DMS53 (cell line): ENCODE measurements around the gene C15orf40.
"Not testable (repeated sequence)": the region's sequence is repeated elsewhere in the genome, so short reads cannot be mapped to it uniquely, and the experiment has no call there.

Source experiments
- DNase-seq: peaks from one replicate; lab custom pipeline; 2025; lab: John Stamatoyannopoulos, UW

The C15orf40 gene

DNA sequence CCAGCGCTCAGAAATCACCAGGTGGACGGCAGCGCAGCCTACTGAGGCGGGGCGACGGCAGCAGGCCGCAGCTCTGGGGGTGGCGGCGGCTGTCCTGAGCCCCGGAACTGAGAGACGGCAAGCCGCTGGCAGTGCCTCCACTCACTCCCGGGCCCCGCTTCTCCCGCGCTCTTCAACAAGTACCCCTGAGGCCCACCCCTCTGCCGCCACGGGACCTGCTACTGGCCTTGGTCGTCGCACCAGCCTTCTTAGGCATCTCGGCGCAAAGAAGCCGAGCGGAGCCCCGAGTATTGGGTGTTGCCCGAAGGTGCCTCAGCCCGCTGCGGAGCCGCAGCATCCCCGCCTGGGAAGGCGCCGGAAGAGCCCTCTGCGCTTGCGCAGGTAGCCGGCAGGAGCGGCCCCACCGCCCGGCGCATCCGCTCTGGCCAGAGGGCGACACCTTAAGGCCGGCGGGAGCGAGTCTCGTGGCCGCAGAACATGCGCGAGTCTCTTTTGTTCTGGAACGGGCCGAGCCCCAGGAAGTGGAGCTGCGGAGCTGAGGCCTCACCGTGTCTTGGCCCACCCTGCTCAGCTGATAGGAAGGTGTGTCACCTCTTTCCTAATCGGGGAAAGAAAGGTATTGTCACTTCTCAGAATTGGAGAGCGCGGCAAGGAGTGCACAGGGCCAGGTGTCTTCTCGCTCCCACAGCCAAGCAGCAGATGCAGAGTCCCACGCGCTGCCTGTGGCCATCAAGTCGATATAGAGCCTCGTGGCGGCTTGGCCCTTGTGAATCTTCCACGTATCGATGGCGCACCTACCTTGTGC lies at the start of gene C15orf40:
C15orf40 (minus strand) TSS at position 369 of the 805 bp plus-strand sequence; CDS start at position 337, 32 bp downstream.
- peak; percentile 96 for DNase-seq

DNA sequence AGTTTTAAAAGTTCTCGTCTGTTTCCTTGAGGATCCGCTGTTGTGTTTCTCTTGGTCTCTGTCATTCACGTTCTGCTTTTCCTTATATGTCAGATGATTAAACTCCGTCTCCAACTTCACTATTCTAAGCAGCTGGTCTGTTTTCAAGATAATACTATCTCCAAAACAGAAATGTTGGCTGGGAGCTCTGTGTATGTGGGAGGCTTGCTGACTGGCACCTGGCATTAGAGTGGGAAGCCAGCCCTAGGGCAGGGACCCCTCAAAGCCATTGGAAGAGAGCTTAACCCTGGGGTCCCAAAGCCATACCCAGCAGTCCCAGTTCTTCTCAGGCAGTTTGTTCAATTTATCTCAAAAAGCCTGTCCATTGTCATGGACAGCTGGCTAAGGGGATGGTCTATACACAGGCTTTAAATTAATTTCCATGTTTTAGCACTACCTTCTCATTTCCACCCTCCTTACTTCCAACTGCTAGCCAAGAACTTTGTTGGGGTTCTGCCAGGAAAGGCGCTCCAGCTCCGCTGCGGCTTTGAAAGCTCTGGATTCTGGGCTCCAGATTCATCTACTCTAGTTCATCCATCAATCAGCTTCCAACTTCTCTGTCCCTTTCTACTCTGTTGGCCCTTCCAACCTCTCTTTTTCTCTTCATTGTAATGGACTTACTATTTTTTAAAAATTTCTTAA lies 46.4 kb upstream of the C15orf40 start:
- no peak for DNase-seq

DNA sequence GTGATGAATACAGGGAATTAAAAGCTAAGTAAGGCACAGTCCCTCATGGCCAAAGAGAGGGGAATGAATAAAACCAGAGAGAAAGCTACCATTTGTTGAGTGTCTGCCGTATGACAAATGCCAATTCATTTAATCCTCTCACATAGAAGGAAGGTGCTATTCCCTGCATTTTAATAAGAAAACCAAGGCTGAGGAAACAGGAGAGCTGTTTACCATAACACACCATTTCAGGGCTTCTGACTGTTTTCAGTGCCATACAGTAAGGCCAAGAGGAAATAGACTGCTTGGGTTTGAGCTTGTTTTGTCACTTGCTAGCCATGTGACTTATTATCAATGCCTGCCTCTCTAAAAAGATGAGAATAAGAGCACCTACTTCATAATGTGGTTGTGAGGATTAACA lies 45.6 kb upstream of the C15orf40 start:
- no peak for DNase-seq

DNA sequence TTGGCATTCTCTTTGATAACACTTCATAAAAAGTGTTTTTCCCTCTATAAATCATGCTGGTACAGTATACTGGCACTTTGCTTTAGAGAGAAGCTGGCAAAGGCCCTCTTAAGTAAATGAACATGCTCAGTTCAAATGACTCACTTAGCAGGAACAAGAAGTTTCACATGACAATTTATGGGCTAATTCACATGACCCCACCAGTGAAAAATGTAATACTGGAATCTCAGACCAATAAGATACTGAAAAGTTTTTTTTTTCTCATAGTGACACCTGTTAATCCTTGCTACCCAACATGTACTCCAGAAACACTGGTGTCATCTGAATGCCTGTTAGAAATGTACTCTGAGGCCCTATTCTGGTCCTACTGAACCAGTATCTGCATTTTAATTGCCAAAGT lies 41.7 kb upstream of the C15orf40 start:
- no peak for DNase-seq

GRCh38 chr15:83046558-83047127 lies 35.2 kb upstream of the C15orf40 start:
- DNase-seq, result no peak

- no peak for DNase-seq
These were observed 32.7 kb upstream of the C15orf40 start for GRCh38 chr15:83044156-83044555.

DNA sequence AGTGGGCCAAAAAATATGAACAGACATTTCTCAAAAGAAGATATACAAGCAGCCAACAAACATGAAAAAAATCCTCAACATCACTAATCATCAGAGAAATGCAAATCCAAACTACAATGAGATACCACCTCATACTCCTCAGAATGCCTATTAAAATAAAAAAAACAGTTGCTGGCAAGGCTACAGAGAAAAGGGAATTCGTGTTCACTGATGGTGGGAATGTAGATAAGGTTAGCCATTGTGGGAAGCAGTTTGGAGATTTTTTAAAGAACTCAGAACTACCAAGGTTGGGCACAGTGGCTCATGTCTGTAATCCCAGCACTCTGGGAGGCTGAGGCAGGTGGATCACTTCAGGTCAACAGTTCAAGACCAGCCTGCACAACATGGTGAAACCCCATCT lies 27.8 kb upstream of the C15orf40 start:
- no peak for DNase-seq

- DNase-seq, result no peak
These were observed 24.8 kb upstream of the C15orf40 start for GRCh38 chr15:83036253-83036652.

GRCh38 chr15:83031234-83031633 lies 19.8 kb upstream of the C15orf40 start:
- not testable (repeated sequence) for DNase-seq

DNA sequence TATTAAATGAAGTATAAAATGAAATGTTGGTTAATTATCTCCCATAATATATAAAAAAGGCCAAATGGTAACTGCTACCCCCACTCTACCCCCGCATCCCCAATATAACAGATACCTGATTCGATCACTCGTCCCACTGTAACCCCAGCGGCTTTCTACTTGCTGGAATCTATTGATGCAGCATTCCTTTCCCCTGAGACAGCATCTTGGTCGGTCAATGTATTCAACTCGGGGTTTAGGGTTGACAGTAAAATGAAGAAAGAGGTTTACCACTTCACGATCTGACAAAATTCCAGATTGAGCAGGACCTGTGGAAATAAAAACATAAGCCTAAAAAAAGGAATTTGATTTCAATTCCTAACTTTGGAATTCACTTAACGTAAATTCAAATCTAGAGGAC lies 18.6 kb upstream of the C15orf40 start:
- DNase-seq, result no peak

- no peak for DNase-seq
These were observed 7.0 kb upstream of the C15orf40 start for GRCh38 chr15:83018436-83018835.

DNA sequence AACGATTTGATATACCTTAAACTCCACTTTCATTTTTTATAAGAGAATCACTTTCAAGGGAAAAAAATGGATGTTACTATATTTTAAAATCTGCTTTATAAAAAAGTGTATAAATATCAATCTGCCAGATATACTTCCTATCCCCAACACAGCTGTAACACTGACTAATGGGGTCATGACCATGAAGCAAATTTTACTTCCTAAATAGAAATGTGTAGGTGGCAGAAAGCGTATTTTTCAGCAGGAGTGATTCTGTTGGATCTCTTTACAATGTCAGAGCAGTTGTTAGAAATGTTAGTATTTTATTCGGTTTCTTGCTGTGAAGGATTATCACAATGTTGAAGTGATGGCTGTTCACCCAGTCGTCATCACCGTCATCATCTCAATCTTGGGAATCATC lies 5.5 kb upstream of the C15orf40 start:
- DNase-seq, result no peak

GRCh38 chr15:83015361-83015760 lies 3.9 kb upstream of the C15orf40 start:
- no peak for DNase-seq

DNA sequence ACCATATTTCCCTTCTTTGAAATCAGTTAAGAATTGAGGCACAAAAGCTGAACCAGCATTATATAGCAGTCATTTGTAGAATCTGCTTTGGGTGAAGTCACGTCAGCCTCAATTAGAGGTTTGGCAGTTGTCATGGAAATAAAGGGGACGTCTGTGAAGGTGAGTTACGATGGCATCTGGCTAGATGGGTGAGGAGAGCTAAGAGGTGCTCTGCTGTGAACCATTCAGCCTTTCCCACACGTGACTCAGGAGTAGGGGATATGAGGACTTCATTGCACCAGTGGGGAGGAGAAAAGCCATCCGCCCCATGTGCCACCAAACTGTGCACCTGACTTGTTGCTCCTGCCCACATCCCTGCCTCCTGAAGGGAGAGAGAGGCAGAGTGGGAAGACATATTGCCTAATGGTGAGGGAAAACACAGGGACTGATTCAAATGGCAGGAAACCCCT lies 2.8 kb upstream of the C15orf40 start:
- peak; percentile 6 for DNase-seq

DNA sequence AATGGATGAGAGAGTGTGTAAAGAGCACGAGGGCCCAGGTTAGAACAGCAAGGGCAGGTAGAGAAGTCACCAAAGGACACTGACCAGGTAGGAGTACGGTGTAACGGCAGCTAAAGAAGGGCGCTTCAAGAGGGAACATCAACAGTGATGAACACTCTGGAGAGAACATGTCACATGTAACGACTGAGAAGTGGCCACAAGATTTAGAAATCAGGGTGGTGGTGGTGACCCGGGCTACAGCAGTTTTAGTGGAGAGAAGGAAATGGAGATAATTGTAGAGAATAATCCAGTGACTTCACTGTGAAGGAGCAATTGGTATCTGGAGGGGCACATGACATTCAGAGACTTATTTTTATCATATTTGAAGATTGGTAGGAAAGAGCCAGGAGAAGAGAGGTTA lies 1.2 kb upstream of the C15orf40 start:
- peak; percentile 19 for DNase-seq

DNA sequence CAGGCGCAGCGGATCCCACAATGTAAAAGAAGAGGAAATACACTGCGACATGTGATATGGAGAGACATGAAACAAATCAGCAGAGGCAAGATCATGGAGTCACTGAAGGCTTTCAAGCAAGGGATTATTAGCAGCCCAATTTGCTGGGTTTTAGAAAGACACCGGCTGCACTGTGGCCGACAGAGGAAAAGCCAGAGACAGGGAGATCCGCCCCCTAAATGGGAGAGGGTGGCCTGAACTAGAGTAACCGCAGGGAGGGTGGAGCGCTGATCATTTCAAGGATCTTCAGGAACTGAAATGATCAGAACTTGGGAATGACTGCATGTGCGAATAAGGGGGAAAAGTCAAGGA lies 612 bp upstream of the C15orf40 start:
- peak; percentile 66 for DNase-seq

DNA sequence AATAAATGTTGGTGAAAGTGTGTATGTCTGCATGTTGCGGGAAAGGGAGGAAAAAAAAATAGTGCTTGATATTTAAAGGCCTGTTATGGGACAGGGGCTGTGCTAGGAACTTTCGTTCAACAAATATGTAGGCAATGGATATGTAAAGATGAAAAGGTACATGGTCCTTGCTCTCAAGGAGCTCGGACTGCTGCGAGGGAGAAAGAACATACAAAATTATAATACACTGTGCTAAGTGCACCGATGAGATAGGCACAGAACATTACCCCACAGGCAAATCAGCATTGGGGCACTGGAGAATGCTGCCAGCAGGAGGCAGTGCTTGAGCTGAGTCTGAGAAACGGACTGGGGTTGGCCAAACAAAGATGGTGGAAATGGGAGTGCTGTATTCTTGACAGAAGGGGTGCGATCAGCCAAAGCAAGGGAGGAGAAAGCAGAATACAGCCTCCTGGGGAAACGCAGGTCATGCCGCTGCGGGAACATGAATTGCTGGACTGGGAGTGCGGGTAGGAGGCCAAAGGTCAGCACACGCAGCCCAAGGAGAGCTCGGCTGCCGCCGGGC lies 649 bp downstream of the C15orf40 start:
- peak; percentile 71 for DNase-seq

DNA sequence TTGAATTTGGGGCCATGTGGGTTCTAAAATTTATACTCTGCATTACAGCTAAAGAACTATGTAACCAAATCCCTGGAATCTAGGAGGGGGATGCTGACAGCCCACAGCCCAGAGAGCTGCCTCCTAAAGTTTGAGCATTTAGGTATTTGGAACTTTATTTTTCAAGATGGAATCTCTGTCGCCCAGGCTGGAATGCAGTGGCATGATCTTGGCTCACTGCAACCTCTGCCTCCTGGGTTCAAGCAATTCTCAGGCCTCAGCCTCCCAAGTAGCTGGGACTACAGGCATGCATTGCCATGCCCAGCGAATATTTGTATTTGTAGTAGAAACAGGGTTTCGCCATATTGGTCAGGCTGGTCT lies 10.8 kb downstream of the C15orf40 start:
- DNase-seq, result not testable (repeated sequence)

- peak; percentile 72 for DNase-seq
These were observed 11.4 kb downstream of the C15orf40 start for GRCh38 chr15:82999905-83000671.

DNA sequence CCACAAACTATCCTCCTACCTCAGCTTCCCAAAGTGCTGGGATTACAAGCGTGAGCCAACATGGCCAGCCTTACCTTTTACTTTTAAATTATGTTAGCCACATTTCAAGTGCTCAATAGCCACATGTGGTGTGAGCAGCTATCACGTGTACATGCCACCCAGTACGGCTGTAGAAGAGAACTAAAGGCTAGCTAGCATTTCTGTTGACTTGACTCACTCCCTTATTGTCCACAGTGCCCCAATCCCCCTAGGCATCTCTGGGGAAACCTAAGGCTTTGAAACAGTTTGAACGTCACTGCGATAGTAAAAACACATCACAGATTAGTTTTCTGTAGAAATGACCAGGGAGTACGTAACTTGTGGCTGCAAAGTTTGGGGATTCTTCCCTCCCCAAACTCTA lies 12.0 kb downstream of the C15orf40 start:
- DNase-seq, result no peak

DNA sequence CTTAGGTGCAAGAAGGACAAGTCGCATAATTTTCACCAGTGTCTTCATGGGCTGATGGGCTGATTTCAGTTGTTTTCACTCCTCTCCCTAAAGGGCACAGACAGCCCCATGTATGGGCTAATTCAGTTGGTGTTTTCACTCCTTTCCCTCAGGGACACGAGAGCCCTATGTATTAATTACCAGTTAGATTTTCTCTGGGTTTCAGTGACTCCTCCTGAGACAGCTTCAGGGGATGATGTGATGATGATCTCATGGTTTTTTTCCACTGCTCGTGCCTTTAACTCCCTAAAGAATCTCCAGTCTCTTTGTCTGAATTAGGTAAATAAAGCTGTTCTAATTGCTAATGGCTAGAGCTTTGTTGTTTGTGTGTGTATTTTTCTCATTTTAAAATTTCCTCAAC lies 15.5 kb downstream of the C15orf40 start:
- DNase-seq, result no peak

DNA sequence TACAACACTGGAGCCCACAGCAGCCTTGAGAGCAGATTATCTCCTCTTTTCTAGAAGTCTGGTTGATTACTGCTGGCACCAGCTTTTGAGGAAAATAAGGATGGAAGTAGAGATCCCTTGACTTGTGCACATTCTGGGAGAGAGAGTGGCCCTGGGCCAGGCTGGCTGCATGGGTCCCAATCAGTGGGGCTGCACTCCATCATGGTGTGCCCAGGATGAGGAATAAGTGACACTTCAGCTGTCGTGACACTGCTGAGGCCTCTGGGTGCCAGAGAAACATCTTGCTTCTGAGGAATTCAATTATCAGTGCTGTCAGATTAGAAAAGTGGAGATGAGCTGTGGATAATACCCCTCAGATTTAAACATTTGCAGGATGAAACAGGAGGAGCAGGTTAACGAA lies 16.4 kb downstream of the C15orf40 start:
- no peak for DNase-seq
